Measurements from ENCODE around the gene PJA2. TPM values are rescaled to one million over a fixed set of nuclear protein-coding genes. Genes with fewer than 3 reads are reported as not detected.

The PJA2 gene
- total and polyA plus RNA-seq, 9 of the 15 experiments (the other 6 are each of a cell fraction or from before 2014, with no cell fraction given), result 25.1 to 82.1 (median 50.1) TPM

DNA sequence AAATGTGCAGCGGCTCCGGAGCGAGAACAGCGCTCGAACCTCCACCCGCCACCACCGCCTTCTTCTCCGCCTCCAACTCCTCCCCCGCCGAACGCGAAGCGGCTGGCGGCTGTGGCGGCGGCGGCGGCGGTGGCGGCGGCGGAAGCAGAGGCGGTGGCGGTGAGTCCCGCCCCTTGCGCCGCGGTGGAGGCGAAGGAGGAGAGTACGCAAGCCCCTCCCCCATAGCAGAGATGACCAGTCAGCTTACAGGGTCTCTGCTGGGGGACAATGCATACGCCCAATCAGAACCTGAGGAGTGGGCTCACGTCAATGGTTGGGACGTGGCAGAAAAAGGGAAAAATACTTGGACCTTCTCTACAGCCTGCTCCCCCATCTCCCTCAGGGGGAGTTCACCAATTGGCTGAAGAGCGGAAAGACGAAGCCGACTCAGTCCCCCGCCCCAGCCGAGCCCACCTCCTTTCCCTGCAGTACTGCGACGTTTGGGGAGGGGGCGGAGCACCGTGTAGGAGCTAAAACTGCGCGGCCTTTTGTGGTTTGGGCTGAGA, at the start of gene PJA2 (continued):
- TF ChIP-seq HNRNPH1 (optimal IDR thresholded peaks at IDR 0.05; ENCODE audit: low read depth, low read length), result no peak
- TF ChIP-seq CBX3 (IDR thresholded peaks at IDR 0.05; ENCODE audit: borderline replicate concordance in 1 of 2, low read length in 2 of 2), result no peak
- TF ChIP-seq ZNF174 (CRISPR knock-in tag; IDR thresholded peaks at IDR 0.05), result no peak
- TF ChIP-seq SIRT6 (IDR thresholded peaks at IDR 0.05; ENCODE audit: low read depth, low read length), result no peak
- TF ChIP-seq SP1 (CRISPR knock-in tag; IDR thresholded peaks at IDR 0.05), result peak; percentile 89
- TF ChIP-seq, protein P1, sequence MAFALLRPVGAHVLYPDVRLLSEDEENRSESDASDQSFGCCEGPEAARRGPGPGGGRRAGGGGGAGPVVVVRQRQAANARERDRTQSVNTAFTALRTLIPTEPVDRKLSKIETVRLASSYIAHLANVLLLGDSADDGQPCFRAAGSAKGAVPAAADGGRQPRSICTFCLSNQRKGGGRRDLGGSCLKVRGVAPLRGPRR (CRISPR knock-in tag; IDR thresholded peaks at IDR 0.05), result no peak
- TF ChIP-seq, protein P2, sequence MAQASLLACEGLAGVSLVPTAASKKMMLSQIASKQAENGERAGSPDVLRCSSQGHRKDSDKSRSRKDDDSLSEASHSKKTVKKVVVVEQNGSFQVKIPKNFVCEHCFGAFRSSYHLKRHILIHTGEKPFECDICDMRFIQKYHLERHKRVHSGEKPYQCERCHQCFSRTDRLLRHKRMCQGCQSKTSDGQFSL (CRISPR knock-in tag; IDR thresholded peaks at IDR 0.05), result peak; percentile 86; the same call in 1 of the 2 replicates
- TF ChIP-seq, protein P2 (tag; IDR thresholded peaks at IDR 0.05), result peak in 1 of 2 experiments; percentile 58; a peak in 1 of 4 replicates
- peak; percentile 82 for TF ChIP-seq GABPB1 (CRISPR knock-in tag; IDR thresholded peaks at IDR 0.05)
- TF ChIP-seq, protein P3, sequence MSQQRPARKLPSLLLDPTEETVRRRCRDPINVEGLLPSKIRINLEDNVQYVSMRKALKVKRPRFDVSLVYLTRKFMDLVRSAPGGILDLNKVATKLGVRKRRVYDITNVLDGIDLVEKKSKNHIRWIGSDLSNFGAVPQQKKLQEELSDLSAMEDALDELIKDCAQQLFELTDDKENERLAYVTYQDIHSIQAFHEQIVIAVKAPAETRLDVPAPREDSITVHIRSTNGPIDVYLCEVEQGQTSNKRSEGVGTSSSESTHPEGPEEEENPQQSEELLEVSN (IDR thresholded peaks at IDR 0.05; ENCODE audit: borderline replicate concordance in 1 of 2, extremely low read depth in 1 of 2, insufficient read depth in 1 of 2, insufficient read length in 1 of 2, low read depth in 1 of 2, low read length in 1 of 2, poor library complexity in 1 of 2, severe bottlenecking in 1 of 2), result peak in 1 of 2 experiments; percentile 34
- TF ChIP-seq ZFPM2 (CRISPR knock-in tag; IDR thresholded peaks at IDR 0.05), result no peak
- TF ChIP-seq, protein P4, sequence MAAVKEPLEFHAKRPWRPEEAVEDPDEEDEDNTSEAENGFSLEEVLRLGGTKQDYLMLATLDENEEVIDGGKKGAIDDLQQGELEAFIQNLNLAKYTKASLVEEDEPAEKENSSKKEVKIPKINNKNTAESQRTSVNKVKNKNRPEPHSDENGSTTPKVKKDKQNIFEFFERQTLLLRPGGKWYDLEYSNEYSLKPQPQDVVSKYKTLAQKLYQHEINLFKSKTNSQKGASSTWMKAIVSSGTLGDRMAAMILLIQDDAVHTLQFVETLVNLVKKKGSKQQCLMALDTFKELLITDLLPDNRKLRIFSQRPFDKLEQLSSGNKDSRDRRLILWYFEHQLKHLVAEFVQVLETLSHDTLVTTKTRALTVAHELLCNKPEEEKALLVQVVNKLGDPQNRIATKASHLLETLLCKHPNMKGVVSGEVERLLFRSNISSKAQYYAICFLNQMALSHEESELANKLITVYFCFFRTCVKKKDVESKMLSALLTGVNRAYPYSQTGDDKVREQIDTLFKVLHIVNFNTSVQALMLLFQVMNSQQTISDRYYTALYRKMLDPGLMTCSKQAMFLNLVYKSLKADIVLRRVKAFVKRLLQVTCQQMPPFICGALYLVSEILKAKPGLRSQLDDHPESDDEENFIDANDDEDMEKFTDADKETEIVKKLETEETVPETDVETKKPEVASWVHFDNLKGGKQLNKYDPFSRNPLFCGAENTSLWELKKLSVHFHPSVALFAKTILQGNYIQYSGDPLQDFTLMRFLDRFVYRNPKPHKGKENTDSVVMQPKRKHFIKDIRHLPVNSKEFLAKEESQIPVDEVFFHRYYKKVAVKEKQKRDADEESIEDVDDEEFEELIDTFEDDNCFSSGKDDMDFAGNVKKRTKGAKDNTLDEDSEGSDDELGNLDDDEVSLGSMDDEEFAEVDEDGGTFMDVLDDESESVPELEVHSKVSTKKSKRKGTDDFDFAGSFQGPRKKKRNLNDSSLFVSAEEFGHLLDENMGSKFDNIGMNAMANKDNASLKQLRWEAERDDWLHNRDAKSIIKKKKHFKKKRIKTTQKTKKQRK (IDR thresholded peaks at IDR 0.05; ENCODE audit: borderline replicate concordance, low read depth, low read length), result peak; percentile 60; the same call in 1 of the 2 replicates
- TF ChIP-seq, protein P5, sequence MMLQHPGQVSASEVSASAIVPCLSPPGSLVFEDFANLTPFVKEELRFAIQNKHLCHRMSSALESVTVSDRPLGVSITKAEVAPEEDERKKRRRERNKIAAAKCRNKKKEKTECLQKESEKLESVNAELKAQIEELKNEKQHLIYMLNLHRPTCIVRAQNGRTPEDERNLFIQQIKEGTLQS (IDR thresholded peaks at IDR 0.05), result no peak
- TF ChIP-seq, protein P5 (CRISPR knock-in tag; conservative IDR thresholded peaks at IDR 0.05), result 0 out of 2 replicates have a peak, but pooled peaks have one; percentile 16
- no peak for TF ChIP-seq ZNF232 (CRISPR knock-in tag; IDR thresholded peaks at IDR 0.05)
- peak; percentile 95 for TF ChIP-seq RFX5 (IDR thresholded peaks at IDR 0.05; ENCODE audit: low read depth, low read length)
- TF ChIP-seq MTA3 (IDR thresholded peaks at IDR 0.05; ENCODE audit: borderline replicate concordance), result no peak
- peak; percentile 45 for TF ChIP-seq CCNT2 (IDR thresholded peaks at IDR 0.05; ENCODE audit: borderline replicate concordance, extremely low read depth, insufficient read length, low read depth, low read length)
- TF ChIP-seq NELFE (IDR thresholded peaks at IDR 0.05; ENCODE audit: insufficient read depth, insufficient read length), result no peak
